SK-N-SH treated with all-trans-retinoic acid at 6 μM for 48 hours (cell line): ENCODE measurements around the gene NUP42.

Experiments used
- ARNTL ChIP-seq: fragments of 450-650 bp; formaldehyde crosslinking; IDR thresholded peaks from 2 replicates; pipeline ENCODE4 v1.5.0; 2020; ENCODE audit warnings: low read depth, mild to moderate bottlenecking, moderate library complexity, borderline replicate concordance
- BACH2 ChIP-seq: fragments of 250-450 bp; sonication (Bioruptor Pico); IDR thresholded peaks from 2 replicates; pipeline ENCODE4 v1.9.0; 2021; ENCODE audit warnings: mild to moderate bottlenecking, borderline replicate concordance
- ISL1 ChIP-seq: fragments of 250-450 bp; sonication (Bioruptor Pico); IDR thresholded peaks from 2 replicates; pipeline ENCODE4 v2.1.2; 2022; ENCODE audit warnings: mild to moderate bottlenecking, moderate library complexity
- OSR1 ChIP-seq: fragments of 250-450 bp; sonication (Bioruptor Pico); IDR thresholded peaks from 2 replicates; pipeline ENCODE4 v1.8.0; 2022; ENCODE audit warnings: moderate library complexity, mild to moderate bottlenecking, inconsistent platforms
- RARB ChIP-seq: fragments of 250-450 bp; sonication (Bioruptor Pico); IDR thresholded peaks from 2 replicates; pipeline ENCODE4 v1.8.0; 2021; ENCODE audit warnings: mild to moderate bottlenecking, moderate library complexity
- TOX ChIP-seq: fragments of 250-450 bp; sonication (Bioruptor Pico); IDR thresholded peaks from 2 replicates; pipeline ENCODE4 v1.8.0; 2021; ENCODE audit warnings: mild to moderate bottlenecking, moderate library complexity, borderline replicate concordance
- ZC3H10 ChIP-seq: fragments of 250-450 bp; sonication (Bioruptor Pico); IDR thresholded peaks from 2 replicates; pipeline ENCODE4 v1.5.1; 2021; ENCODE audit warnings: mild to moderate bottlenecking, moderate library complexity
- ZFP3 ChIP-seq: fragments of 250-450 bp; sonication (Bioruptor Pico); IDR thresholded peaks from 2 replicates; pipeline ENCODE4 v1.5.0; 2020; ENCODE audit warnings: mild to moderate bottlenecking, moderate library complexity
- ZFP30 ChIP-seq: fragments of 450-650 bp; formaldehyde crosslinking; IDR thresholded peaks from 2 replicates; pipeline ENCODE4 v1.5.0; 2022; ENCODE audit warnings: mild to moderate bottlenecking, moderate library complexity
- ZNF565 ChIP-seq: fragments of 450-650 bp; formaldehyde crosslinking; conservative IDR thresholded peaks from 2 replicates; pipeline ENCODE4 v1.5.0; 2020; ENCODE audit warnings: low read depth, mild to moderate bottlenecking, moderate library complexity
- ZNF70 ChIP-seq: fragments of 450-650 bp; formaldehyde crosslinking; IDR thresholded peaks from 2 replicates; pipeline ENCODE4 v1.5.0; 2020; ENCODE audit warnings: mild to moderate bottlenecking, moderate library complexity
- TF ChIP-seq, protein P1 (sequence below): fragments of 250-450 bp; sonication (Bioruptor Pico); IDR thresholded peaks from 2 replicates; pipeline ENCODE4 v1.8.0; 2020; ENCODE audit warnings: mild to moderate bottlenecking, moderate library complexity, borderline replicate concordance
- TF ChIP-seq, protein P2 (sequence below): fragments of 250-450 bp; sonication (Bioruptor Pico); IDR thresholded peaks from 2 replicates; pipeline ENCODE4 v1.5.1; 2020; ENCODE audit warnings: low read depth, mild to moderate bottlenecking, moderate library complexity
- TF ChIP-seq, protein P3 (sequence below): fragments of 250-450 bp; sonication (Bioruptor Pico); IDR thresholded peaks from 2 replicates; pipeline ENCODE4 v1.5.1; 2021; ENCODE audit warnings: mild to moderate bottlenecking, moderate library complexity

DNA sequence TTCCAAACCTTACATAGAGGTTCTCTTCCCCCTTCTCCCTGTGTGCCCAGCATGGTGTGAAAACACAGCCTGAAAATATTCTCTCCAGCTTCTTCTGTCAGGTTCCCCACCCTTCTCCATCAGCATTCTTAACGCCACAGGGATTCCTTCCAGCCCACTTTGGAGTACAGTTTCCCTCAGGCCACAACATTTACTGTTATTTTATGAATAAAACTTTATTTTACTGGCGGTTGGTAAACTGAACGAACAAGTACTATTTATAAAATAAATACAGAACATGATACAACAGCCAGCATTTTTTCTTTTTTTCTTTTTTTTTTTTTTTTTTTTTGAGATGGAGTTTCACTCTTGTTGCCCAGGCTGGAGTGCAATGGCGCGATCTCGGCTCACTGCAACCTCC, 33.1 kb downstream of the NUP42 start:
- TF ChIP-seq BACH2 (CRISPR knock-in tag) (no peak), ZNF565 (CRISPR knock-in tag) (no peak), ZFP30 (CRISPR knock-in tag) (no peak), ISL1 (CRISPR knock-in tag) (no peak), ARNTL (CRISPR knock-in tag) (no peak), ZNF70 (CRISPR knock-in tag) (no peak), RARB (CRISPR knock-in tag) (no peak), ZC3H10 (CRISPR knock-in tag) (no peak), OSR1 (CRISPR knock-in tag) (no peak), TOX (CRISPR knock-in tag) (no peak), ZFP3 (CRISPR knock-in tag) (no peak)
- TF ChIP-seq, protein P1, sequence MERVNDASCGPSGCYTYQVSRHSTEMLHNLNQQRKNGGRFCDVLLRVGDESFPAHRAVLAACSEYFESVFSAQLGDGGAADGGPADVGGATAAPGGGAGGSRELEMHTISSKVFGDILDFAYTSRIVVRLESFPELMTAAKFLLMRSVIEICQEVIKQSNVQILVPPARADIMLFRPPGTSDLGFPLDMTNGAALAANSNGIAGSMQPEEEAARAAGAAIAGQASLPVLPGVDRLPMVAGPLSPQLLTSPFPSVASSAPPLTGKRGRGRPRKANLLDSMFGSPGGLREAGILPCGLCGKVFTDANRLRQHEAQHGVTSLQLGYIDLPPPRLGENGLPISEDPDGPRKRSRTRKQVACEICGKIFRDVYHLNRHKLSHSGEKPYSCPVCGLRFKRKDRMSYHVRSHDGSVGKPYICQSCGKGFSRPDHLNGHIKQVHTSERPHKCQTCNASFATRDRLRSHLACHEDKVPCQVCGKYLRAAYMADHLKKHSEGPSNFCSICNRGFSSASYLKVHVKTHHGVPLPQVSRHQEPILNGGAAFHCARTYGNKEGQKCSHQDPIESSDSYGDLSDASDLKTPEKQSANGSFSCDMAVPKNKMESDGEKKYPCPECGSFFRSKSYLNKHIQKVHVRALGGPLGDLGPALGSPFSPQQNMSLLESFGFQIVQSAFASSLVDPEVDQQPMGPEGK: no peak
- TF ChIP-seq, protein P2, sequence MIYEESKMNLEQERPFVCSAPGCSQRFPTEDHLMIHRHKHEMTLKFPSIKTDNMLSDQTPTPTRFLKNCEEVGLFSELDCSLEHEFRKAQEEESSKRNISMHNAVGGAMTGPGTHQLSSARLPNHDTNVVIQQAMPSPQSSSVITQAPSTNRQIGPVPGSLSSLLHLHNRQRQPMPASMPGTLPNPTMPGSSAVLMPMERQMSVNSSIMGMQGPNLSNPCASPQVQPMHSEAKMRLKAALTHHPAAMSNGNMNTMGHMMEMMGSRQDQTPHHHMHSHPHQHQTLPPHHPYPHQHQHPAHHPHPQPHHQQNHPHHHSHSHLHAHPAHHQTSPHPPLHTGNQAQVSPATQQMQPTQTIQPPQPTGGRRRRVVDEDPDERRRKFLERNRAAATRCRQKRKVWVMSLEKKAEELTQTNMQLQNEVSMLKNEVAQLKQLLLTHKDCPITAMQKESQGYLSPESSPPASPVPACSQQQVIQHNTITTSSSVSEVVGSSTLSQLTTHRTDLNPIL (CRISPR knock-in tag): no peak
- TF ChIP-seq, protein P3, sequence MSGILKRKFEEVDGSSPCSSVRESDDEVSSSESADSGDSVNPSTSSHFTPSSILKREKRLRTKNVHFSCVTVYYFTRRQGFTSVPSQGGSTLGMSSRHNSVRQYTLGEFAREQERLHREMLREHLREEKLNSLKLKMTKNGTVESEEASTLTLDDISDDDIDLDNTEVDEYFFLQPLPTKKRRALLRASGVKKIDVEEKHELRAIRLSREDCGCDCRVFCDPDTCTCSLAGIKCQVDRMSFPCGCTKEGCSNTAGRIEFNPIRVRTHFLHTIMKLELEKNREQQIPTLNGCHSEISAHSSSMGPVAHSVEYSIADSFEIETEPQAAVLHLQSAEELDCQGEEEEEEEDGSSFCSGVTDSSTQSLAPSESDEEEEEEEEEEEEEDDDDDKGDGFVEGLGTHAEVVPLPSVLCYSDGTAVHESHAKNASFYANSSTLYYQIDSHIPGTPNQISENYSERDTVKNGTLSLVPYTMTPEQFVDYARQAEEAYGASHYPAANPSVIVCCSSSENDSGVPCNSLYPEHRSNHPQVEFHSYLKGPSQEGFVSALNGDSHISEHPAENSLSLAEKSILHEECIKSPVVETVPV: no peak
